GM18909 (cell line): ENCODE measurements around the gene SOX4.

Source experiments
- ATAC-seq: cut with Tn5 transposase; IDR thresholded peaks from one replicate; pipeline ENCODE4 v1.9.1; 2021; ENCODE audit warnings: mild to moderate bottlenecking; ENCODE audit not compliant: unreplicated experiment, poor library complexity

SOX4 gene

DNA sequence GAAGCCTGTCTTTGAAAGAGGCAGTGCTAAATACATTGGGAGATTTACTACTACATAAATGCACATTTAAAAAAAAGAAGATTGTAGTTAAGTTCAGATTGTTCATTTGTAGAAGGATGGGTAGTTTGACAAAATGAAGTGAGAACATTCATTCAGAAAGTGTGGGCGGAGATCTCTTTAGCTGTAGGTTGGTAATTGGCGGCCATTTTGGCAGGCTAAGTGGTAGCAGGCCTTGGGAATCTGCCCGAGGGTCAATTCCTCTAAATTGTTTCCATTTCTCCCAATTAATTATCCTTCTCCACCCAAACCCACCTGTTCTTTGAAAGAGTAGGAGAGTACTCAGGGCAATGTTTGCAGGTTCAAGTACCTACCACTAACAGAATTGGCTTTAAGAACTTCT, 17.9 kb downstream of the SOX4 start:
- ATAC-seq = no peak

DNA sequence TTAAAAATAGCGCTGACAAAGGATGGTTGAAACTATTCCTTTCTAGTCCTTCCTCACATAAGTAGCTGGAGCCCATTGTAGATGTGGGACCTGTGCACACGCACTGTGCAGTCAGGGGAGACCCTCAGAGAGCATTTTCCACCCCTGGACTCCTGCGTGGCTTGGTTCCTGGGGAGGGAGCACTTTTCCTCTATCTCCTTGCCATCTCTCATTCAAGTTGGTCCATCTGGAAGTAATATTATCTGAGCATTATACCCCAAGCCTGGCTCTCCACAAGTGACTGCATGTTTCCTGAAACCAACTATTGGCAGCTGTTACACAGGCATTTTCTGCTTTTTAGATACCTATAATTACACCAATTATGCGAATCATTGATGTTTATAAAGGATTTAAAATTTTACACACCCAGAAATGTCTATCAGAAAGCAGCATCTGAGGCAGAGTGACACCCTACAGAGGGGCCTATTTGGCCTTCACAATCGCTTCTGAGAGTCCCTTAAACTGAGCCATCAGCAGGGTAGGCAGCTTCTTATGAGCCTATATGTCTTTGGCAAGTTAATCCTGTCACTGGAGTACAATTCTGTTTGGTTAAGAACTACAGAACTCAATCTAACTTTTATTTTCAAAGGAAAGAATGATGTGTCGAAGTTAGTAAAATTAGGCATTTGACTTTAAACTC, 18.7 kb downstream of the SOX4 start:
- ATAC-seq = no peak

DNA sequence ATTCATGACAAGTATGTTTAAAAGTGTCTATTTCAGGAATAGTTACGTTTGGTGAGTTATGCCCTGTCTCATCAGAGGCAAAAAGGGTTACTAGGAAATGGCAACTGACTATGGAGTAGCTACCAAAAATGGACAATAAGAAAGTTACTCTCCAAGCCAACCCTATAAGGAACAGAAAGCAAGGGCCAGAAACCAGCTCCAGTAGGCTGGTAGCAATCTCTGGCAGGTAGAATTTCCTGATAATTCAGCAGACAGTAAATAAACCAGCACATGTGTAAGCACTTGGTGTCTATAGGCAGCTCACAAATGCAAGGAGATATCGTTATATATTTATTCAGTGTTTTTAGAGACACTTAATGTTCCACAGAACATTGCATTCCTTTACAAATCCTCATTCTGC, 20.3 kb downstream of the SOX4 start:
- ATAC-seq = no peak

GRCh38 chr6:21614226-21614625, 20.7 kb downstream of the SOX4 start:
- ATAC-seq = no peak

GRCh38 chr6:21615504-21615903, 22.0 kb downstream of the SOX4 start:
- no peak for ATAC-seq

- no peak for ATAC-seq
These were observed 22.5 kb downstream of the SOX4 start for GRCh38 chr6:21616005-21616404.

- ATAC-seq = no peak
These were observed 32.1 kb downstream of the SOX4 start for GRCh38 chr6:21625642-21626041.

GRCh38 chr6:21626756-21627155, 33.2 kb downstream of the SOX4 start:
- no peak for ATAC-seq

GRCh38 chr6:21628160-21628559, 34.6 kb downstream of the SOX4 start:
- ATAC-seq = no peak

- no peak for ATAC-seq
These were observed 40.1 kb downstream of the SOX4 start for GRCh38 chr6:21633511-21634109.

- ATAC-seq = no peak
These were observed 41.0 kb downstream of the SOX4 start for GRCh38 chr6:21634582-21634981.

- no peak for ATAC-seq
These were observed 43.3 kb downstream of the SOX4 start for GRCh38 chr6:21636876-21637275.

GRCh38 chr6:21639316-21639715, 45.8 kb downstream of the SOX4 start:
- ATAC-seq = no peak
